Endothelial cell (in vitro differentiated cells): ENCODE data around the gene CRTAC1. TPM values are rescaled to one million over a fixed set of nuclear protein-coding genes. Genes with fewer than 3 reads are reported as not detected.

Experiments used
- DNase-seq: peaks from one replicate; pipeline ENCODE4 v3.0.0; 2021; ENCODE audit warnings: low spot score
- H3K27ac Mint-ChIP-seq: one replicate; pipeline ENCODE4 v1.8.0; 2021; ENCODE audit warnings: mixed read lengths, inconsistent platforms; ENCODE audit not compliant: unreplicated experiment
- H3K27me3 Mint-ChIP-seq: one replicate; pipeline ENCODE4 v1.8.0; 2021; ENCODE audit warnings: mild to moderate bottlenecking, moderate library complexity, mixed read lengths, inconsistent platforms; ENCODE audit not compliant: unreplicated experiment
- H3K36me3 Mint-ChIP-seq: one replicate; pipeline ENCODE4 v1.8.0; 2021; ENCODE audit warnings: mild to moderate bottlenecking, low read depth, mixed read lengths, inconsistent platforms; ENCODE audit not compliant: unreplicated experiment
- H3K4me1 Mint-ChIP-seq: one replicate; pipeline ENCODE4 v1.8.0; 2021; ENCODE audit warnings: mild to moderate bottlenecking, mixed read lengths, inconsistent platforms; ENCODE audit not compliant: unreplicated experiment
- H3K4me3 Mint-ChIP-seq: one replicate; pipeline ENCODE4 v1.8.0; 2021; ENCODE audit warnings: mild to moderate bottlenecking, mixed read lengths, inconsistent platforms; ENCODE audit not compliant: unreplicated experiment
- H3K9me3 Mint-ChIP-seq: one replicate; pipeline ENCODE4 v1.8.0; 2021; ENCODE audit warnings: mixed read lengths, inconsistent platforms; ENCODE audit not compliant: unreplicated experiment
- total RNA-seq: library from RNA; stranded (reverse); fragmentation: NEBNext Ultra II Directional; extraction: Animal tissue kit (Norgen Biotek cat#: 25700); gene quantifications from one replicate; pipeline ENCODE4 v1.2.1, GENCODE V29; 2021; ENCODE audit not compliant: unreplicated experiment
- TF ChIP-seq, protein P1 (sequence below): fragments of 200-600 bp; sonication (generic); IDR thresholded peaks from one replicate; pipeline ENCODE4 v1.5.0; 2021; ENCODE audit warnings: antibody characterized with exemption; ENCODE audit not compliant: unreplicated experiment

CRTAC1 gene
- total RNA-seq, 1 donor from 2014 or later: 37.3 TPM

DNA sequence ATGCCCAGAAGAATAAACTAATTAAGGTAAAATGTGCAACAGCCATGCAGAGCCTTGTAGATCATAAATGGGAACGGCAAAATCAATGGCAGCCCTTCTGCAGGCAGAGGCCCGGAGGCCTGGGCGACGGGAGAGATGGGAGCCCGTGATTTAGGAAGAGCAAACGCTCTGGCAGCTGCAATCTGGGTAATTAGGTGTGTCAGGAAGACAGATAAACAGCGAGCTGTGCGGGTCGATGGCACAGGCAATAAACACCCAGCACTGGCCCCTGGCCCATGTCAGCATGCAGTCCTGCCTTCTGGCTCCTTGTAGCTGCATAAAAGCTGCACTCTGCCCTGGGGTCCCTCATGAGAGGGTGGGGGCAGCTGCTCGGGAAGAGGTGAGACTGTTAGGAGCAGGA, 102.8 kb downstream of the CRTAC1 start:
- no peak for DNase-seq
- Mint-ChIP-seq H3K27ac (no peak overlapping the region), H3K4me3 (no peak overlapping the region), H3K4me1 (no peaks in the 10 kb centered on the region), H3K9me3 (no peaks in the 10 kb centered on the region), H3K36me3 (peaks cover 7% of the 10 kb centered on the region), H3K27me3 (peaks cover 16% of the 10 kb centered on the region)
- TF ChIP-seq, protein P1, sequence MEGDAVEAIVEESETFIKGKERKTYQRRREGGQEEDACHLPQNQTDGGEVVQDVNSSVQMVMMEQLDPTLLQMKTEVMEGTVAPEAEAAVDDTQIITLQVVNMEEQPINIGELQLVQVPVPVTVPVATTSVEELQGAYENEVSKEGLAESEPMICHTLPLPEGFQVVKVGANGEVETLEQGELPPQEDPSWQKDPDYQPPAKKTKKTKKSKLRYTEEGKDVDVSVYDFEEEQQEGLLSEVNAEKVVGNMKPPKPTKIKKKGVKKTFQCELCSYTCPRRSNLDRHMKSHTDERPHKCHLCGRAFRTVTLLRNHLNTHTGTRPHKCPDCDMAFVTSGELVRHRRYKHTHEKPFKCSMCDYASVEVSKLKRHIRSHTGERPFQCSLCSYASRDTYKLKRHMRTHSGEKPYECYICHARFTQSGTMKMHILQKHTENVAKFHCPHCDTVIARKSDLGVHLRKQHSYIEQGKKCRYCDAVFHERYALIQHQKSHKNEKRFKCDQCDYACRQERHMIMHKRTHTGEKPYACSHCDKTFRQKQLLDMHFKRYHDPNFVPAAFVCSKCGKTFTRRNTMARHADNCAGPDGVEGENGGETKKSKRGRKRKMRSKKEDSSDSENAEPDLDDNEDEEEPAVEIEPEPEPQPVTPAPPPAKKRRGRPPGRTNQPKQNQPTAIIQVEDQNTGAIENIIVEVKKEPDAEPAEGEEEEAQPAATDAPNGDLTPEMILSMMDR: no peak

DNA sequence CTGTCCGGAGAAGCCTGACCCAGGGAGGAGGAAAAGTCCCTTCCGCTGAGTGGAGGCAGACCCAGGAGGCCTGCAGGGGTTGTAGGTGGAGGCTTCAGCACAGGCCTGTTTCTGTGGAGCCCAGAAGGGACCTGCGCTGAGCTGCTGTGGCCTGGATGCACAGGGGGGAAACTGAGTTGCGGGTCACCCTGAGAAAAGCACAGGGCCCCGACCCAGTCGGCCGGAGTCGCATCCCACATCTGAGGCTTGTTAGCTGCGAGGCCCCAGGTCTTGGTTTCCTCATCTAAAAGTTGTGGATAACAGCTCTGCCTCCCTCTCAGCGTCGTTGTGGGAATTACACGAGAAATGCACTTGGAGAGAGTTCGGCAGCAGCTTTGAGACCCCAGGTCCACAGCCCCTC, 104.4 kb downstream of the CRTAC1 start:
- no peak overlapping the region for H3K27ac Mint-ChIP-seq
- no peak overlapping the region for H3K4me3 Mint-ChIP-seq
- peaks cover 7% of the 10 kb centered on the region for H3K36me3 Mint-ChIP-seq
- peaks cover 16% of the 10 kb centered on the region for H3K27me3 Mint-ChIP-seq
- TF ChIP-seq, protein P1: no peak
- no peaks in the 10 kb centered on the region for H3K9me3 Mint-ChIP-seq
- DNase-seq: no peak
- no peaks in the 10 kb centered on the region for H3K4me1 Mint-ChIP-seq

DNA sequence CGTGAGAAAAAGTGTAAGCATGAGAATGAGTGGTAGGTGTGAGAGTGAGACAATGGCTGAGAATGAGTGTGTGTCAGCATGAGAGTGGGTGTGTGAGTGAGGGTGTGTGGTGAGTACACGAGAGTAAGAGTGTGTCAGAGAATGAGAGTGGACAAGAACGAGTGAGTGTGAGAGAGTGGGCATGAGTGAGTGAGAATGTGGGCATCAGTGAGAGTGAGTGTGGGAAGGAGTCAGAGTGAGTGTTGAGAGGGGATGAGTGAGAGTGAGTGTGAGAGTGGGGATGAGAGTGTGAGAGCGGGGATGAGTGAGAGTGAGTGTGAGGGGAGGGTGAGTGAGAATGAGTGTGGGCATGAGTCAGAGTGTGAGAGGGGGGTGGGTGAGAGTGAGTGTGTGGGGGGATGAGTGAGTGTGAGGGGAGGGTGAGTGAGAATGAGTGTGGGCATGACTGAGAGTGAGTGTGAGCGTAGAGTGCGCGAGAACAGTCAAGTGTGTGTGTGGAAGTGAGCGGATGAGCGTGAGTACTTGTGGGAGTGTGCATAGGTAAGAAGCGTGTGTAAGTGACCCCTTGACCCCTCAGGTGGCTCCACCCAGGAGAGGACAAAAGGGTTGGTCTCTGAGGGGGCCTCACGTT, 105.0 kb downstream of the CRTAC1 start:
- Mint-ChIP-seq H3K27ac (no peak overlapping the region), H3K36me3 (peaks cover 7% of the 10 kb centered on the region), H3K9me3 (no peaks in the 10 kb centered on the region), H3K4me1 (no peaks in the 10 kb centered on the region), H3K27me3 (peaks cover 13% of the 10 kb centered on the region), H3K4me3 (peak overlapping the region; percentile 26)
- no peak for DNase-seq
- TF ChIP-seq, protein P1: no peak

DNA sequence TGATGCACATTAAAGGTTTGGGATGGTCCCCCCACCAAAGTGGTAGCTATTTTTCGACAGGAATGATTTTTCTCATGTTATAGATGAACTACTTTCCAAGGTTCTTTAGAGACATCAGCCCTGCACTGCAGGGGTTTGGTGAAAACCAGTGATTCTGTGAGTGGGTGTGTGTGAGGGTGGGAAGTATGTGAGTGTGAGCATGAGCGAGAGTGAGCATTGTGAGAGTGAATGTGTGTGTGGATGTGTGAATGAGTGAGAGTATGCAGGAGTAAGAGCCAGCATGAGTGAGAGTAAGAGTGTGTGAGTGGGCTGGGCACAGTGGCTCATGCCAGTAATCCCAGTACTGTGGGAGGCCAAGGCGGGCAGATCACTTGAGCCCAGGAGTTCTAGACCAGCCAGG, 105.7 kb downstream of the CRTAC1 start:
- no peak overlapping the region for H3K27ac Mint-ChIP-seq
- no peaks in the 10 kb centered on the region for H3K9me3 Mint-ChIP-seq
- no peak overlapping the region for H3K4me3 Mint-ChIP-seq
- H3K4me1 Mint-ChIP-seq: no peaks in the 10 kb centered on the region
- H3K36me3 Mint-ChIP-seq: peaks cover 7% of the 10 kb centered on the region
- H3K27me3 Mint-ChIP-seq: peaks cover 13% of the 10 kb centered on the region
- TF ChIP-seq, protein P1: no peak
- DNase-seq: no peak

DNA sequence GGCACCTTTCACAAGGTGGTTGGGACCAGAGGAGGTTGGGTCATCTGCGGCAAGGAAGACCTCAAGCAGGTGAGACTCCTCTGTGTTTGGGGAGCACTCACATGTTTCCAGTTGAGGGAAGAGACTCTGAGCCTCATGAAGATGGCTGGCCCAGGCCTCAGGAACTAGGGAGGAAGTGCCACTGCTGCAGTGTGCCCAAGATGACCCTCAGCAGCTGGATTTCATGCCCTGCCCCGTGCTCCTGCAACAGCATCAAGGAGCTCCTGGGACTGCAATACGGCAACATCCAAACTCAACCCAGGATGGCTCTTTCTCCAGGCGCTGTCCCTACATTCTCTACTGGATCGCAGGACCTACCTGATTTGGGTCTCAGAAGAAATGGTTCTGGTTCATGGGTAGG, 106.9 kb downstream of the CRTAC1 start:
- no peaks in the 10 kb centered on the region for H3K4me1 Mint-ChIP-seq
- H3K27me3 Mint-ChIP-seq: peaks cover 10% of the 10 kb centered on the region

More for the DNA sequence above, 106.9 kb downstream of the CRTAC1 start:
- Mint-ChIP-seq H3K36me3 (peaks cover 4% of the 10 kb centered on the region), H3K4me3 (no peak overlapping the region), H3K9me3 (no peaks in the 10 kb centered on the region), H3K27ac (no peak overlapping the region)
- TF ChIP-seq, protein P1: no peak
- DNase-seq: no peak
